ENCODE results near the gene BCAS3.

The BCAS3 gene

DNA sequence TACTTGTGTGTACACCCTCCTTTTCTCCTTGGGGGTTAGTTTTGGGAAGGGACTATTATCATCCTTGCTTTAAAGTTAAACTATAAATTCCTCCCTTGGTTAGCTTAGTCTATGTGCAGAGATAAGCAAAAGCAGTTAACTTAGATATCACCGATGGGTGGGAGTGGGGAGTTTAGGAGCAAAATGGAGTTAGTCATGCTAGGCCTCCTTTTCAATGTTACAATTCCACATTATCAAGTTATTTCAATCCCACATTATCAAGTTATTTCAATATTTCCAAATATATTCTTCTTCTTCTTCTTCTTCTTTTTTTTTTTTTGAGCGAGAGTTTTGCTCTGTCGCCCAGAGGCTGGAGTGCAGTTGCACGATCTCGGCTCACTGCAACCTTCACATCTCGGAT, 1.7 kb upstream of the BCAS3 start:
- no peak for DNase-seq (ENCODE audit: low spot score)

DNA sequence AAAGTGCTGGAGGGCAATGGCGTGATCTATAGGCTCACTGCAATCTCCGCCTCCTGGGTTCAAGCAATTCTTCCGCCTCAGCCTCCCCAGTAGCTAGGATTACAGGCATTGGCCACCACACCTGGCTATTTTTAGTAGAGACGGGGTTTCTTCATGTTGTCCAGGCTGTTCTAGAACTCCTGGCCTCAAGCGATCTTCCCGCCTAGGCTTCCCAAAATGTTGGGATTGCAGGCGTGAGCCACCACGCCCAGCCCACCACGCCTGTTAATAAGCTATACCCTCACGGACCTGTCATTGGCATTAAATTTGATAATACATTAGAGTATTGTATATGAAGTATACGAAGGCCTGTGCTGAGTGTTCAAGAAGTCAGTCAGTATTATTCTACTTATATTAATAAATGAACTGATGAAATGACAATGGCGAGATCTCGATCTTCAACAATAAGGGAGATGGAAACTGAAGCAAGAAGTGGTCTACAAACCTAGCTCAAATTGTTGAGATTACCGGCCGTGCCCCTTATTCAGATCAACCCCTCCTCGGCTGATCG, 818 bp upstream of the BCAS3 start:
- DNase-seq (ENCODE audit: low spot score) = no peak

DNA sequence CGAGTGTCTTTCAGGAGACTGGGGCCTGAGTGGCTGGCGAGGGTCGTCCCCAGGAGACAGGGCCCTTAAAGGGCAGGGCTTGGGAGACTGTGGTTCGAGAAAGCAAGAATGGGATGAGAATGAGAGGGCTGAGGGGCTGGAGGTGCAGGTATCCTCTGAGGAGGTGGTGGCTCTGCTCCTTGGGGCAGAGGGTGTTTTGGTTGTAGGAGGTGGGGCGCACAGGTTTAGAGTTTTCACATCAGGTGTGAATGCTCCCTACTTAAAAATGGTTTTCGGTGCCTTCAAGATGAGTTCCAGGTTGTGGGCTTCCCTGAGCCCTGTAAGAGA, 430 bp downstream of the BCAS3 start:
- no peak for DNase-seq (ENCODE audit: low spot score)

DNA sequence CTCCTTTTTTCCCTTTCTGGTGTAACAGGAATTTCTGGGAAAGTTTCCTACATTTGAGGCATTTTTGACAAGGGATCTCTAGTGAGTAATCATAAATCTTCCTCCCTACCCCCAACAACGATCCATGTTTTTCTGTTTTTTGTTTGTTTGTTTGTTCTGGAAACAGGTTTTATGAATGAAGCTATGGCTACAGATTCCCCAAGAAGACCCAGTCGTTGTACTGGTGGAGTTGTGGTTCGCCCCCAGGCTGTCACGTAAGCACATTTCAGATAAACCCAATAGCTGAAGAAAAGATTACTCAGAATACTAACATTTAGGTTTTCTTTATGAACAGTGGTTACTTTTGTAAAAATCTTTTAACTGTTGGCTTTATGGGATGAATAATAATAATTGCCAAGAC, 1.6 kb downstream of the BCAS3 start:
- no peak for DNase-seq (ENCODE audit: low spot score)

DNA sequence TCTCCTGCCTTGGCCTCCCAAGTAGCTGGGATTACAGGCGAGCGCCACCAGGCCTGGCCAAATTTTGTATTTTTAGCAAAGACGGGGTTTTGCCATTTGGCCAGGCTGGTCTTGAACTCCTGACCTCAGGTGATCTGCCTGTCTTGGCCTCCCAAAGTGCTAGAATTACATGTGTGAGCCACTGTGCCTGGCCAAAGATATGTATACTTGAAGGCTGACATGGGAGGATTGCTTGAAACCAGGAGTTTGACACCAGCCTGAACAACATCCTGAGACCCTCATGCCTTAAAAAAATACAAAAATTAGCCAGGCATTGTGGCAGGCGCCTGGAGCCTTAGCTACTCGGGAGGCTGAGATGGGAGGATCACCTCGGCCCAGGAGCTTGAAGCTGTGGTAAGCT, 3.1 kb downstream of the BCAS3 start:
- no peak for DNase-seq (ENCODE audit: low spot score)

DNA sequence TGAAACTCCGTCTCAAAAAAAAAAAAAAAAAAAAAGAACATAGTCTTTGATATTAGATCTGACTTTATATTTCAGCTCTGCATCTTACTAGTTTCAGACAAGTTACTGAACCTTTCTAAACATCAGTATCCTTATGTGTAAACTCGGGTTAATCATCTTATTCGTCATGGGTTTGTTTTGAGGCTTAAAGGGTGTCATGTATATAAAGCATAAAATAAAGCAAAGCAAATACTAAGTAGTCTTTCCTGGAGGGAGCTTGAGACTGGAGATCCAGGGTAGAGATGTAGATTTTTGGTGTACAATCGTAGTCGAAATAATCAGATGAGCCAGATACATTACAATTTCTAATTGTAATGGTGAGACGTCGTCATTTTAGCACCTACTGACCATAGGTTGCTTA, 7.8 kb downstream of the BCAS3 start:
- DNase-seq (ENCODE audit: low spot score) = no peak

DNA sequence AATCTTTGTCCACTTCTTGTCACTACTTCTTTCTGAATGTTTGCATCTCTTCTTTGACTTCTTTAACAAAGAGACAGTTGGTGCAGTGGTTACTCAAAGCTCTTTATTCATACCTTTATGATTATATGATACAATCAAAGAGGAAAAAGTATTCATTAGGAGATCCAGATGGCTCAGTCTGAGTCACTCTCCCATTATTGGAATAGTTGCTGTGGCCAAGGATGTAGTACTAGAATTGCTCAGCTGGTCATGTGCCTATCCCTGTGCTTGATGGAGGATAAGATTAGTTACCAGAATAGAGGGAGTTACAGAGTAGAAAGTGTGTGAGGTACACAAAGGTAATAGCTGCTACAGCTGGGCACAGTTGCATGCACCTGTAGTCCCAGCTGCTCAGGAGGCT, 18.3 kb downstream of the BCAS3 start:
- DNase-seq (ENCODE audit: low spot score) = no peak

DNA sequence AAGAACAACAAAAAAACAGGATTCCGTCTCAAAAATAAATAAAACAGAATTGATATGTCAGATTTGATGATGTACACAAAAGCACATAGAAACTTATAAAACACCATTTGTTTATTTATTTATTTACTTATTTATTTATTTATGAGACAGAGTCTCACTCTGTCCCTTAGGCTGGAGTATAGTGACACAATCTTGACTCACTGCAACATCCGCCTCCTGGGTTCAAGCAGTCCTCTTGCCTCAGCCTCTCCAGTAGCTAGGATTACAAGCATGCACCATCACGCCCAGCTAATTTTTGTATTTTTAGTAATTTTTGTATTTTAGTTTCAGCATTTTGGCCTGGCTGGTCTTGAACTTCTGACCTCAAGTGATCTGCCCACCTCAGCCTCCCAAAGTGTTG, 21.4 kb downstream of the BCAS3 start:
- no peak for DNase-seq (ENCODE audit: low spot score)

DNA sequence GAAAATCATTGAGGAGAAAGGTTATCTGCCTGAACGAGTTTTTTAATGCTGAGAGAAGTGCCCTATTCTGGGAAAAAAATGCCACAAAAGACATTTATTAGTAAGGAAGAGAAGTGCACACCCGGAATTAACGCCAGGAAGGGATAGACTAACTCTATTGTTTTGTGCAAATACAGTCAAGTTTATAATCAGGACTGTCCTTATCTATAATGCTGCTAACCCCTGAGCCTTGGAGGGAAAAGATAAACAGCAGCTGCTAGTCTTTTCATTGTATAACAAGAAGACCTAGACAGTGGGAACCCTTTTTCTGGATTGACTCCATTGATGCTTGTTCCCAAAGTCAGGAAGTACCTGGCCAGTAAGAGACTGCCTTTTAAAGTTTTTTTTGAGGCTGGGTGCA, 26.5 kb downstream of the BCAS3 start:
- no peak for DNase-seq (ENCODE audit: low spot score)

DNA sequence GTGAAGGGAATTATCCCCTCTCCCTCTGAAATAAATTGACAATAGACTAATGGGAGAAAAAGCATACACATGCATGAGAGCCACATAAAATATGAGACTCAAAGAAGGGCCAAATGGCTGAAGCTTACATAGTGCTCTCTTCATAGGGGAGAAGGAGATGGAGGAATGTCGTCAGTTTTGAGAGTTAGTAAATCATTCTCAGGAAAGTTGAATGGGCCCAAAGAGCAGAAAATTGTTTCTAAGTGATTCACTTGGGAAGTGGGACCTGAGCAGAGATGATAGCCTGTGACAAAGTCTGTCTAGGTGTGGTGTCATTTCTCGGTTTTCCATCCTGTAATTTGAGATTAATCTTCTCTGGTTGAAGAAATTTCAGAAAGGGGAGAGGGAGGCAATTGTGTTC, 35.0 kb downstream of the BCAS3 start:
- DNase-seq (ENCODE audit: low spot score) = no peak

DNA sequence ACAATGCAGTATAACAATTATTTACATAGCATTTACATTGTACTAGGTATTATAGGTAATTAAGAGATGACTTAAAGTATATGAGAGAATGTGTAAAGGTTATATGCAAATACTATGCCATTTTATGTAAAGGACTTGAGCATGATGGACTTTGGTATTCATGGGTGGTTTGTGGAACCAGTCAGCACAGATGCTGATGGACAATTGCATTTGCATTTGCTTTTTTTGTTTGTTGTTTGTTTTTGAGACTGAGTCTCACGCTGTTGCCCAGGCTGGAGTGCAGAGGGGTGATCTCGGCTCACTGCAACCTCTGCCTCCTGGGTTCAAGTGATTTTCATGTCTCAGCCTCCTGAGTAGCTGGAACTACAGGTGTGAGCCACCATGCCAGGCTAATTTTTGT, 36.0 kb downstream of the BCAS3 start:
- no peak for DNase-seq (ENCODE audit: low spot score)

DNA sequence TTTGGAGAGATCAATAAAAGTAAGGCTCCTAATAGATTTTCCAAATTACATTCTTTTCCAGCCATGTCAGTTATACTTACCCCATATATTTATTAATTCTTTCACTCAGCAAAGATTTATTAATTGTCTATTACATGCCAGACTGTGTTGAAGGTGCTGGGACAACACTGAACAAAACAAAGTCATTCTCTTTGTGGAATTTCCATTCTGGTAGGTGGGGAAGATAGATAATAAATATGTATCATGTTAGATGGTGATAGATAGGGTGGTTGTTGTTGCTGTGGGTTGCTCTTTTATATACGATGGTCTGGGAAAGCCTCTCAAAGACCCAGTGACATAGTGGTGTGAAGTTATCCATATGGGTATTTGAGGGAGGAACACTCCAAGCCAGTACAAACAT, 39.1 kb downstream of the BCAS3 start:
- no peak for DNase-seq (ENCODE audit: low spot score)

DNA sequence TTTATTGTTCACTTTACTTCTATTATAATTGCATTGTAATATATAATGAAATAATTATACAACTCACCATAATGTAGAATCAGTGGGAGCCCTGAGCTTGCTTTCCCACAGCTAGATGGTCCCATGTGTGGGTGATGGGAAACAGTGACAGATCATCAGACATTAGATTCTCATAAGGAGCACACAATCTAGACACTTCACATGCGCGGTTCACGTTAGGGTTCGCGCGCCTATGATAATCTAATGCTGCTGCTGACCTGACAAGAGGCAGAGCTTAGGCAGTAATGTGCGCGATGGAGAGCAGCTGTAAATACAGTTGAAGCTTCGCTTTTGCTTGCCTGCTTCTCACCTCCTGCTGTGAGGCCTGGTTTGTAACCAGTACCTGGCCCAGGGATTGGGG, 40.2 kb downstream of the BCAS3 start:
- no peak for DNase-seq (ENCODE audit: low spot score)

DNA sequence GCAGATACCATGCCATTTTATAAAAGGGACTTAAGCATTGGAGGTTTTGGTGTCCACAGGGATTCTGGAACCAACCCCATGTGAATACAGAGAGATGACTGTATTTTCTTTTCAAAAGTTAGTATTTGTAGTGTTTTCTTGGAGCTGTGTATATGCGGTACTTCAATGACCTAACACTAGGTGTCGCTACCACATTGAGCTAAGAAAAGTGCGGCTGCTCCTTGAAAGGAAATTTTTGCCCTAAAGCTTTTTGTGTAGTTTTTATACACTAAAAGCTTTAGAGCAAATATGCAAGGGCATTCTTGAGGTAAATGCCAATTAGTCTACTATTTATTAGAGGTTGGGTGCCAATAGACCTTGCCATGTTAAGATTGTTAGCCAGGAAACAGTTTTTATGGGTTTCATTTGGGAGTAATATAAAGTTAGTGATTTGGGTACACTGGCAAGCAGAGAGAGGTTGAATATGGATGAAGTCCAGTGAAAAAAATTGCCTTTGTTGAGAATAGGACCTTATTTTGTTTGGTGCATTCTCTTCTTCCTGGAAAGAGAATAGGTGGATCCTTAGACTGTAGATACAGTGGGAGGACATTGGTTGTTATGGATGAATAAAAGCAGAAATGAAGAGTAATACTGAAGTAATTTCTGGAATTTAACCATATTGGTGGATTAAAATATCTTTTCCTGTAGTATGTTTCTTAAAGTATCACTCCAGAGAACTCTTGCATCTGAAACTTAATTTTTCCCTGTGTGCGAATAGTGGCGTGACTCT, 43.3 kb downstream of the BCAS3 start:
- peak; percentile 54 for DNase-seq (ENCODE audit: low spot score)

DNA sequence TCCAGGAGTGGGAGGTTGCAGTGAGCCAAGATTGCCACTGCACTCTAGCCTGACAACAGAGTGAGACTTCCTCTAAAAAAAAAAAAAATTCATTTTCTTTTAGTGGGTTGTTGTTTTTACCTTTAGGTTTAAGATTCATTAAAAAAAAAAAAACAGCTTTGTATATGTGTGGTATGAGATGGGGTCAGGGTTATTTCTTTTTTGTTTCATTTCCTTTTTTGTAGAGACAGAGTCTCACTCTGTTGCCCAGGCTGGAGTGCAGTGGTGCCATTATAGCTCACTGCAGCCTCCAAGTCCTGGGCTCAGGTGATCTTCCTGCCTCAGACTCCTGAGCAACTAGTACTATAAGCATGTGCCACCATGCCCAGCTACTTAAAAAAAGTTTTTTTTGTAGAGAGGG, 47.0 kb downstream of the BCAS3 start:
- DNase-seq (ENCODE audit: low spot score) = no peak

DNA sequence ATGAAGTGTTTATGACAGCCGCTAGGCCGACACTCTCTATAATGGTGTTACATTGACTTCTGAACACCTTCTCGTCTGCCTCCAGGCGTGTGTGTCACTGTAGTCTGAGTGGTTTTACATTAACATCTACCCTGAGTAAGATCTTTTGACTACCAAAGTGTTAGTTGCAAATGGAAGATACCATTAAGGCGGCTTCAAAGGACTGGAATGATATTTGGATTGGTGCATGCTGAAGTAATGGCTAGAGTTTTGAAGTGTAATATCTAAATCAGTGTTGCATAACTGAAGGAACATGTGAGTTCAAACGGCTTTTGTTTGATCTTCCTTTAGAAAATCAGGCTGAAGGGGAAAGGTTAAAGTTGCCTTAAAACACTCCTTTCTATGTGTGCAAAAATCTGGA, 52.2 kb downstream of the BCAS3 start:
- no peak for DNase-seq (ENCODE audit: low spot score)

DNA sequence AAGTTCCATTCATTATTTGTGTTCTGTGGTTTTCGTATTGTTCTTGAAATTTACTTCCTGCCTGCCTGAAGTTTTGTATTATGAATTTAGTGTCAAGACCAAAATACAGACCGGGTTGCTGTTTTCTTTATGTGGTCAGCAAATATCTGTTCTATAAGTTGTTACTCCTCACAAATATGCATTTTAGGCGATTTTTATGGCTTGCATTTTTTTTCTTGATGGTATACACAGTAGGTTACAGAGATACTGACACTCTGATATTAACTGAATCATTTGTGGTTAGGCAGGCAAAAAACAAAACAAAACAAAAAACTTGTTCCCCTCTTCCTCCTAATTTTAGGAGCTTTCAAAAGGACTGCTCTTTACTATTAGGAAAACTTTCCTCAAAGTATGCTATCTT, 52.6 kb downstream of the BCAS3 start:
- no peak for DNase-seq (ENCODE audit: low spot score)

DNA sequence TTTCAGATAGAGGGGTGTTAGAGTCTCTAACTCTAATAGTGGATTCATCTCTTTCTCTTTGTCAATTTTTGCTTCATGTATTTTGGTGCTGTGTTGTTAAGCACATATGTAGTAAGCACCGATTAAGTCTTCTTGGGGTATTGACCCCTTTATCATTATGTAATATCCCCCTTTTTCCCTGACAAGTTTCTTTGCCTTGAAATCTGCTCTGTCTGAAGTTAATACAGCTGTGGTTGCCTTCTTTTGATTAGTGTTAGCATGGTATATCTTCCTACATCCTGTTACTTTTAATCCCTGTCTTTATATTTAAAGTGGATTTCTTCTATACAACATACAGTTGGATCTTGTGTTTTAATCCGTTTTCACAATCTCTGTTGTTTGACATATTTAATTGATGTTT, 60.6 kb downstream of the BCAS3 start:
- no peak for DNase-seq (ENCODE audit: low spot score)

DNA sequence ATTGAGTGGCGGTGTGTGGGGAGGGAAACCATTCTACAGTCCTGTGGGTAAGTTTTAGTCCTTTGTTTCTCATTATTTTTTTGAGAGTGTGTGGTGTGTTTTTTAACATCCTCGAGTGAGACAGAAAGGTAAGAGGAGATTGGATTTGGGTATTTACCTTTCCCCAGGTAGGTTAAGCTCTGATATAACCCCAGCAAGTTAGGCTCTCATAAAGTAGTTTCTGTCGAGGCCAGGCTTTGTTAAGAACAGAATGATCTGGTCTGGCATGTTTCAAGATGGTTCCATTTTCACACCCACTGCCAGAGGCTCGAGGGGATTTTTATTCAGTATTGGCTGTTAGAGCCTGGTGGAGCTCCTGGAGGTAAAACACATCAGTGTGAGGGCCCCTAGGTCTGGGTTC, 62.9 kb downstream of the BCAS3 start:
- DNase-seq (ENCODE audit: low spot score) = no peak

DNA sequence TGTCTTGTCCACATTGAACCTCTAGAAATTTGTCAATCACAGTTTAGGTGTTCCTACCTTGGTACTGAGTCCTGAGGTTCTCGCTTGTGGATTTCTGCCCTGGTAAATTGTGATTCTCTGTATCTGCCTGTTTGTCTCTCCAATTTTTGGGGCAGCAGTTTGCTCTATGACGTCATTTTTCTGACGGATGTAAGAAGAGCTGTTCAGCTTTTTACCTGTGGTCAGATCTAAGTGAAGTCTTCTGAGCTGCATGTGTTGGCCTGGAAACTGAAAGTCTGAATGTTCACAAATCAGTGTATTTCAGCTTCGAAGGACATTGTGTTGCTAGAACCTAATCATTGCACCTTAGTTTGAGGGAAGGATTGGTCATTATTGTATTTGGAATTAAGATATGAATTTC, 63.4 kb downstream of the BCAS3 start:
- no peak for DNase-seq (ENCODE audit: low spot score)

DNA sequence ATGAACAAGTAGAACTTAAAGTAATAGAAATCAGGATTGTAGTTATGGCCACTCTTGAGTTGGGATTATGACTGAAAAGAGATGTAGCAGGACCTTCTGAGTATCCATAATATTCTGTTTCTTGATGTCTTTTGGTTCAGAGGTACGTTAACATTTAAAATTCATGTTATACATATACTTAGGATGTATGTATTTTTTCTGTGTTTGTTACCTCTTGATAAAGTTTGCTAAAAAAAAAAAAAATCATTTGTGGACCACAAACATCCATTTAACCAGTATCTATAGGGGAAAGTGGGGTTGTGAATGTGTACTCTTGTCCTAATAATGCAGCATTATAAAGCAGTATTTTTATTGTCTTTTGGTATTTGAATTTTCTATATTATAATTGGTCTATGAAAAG, 65.6 kb downstream of the BCAS3 start:
- no peak for DNase-seq (ENCODE audit: low spot score)

DNA sequence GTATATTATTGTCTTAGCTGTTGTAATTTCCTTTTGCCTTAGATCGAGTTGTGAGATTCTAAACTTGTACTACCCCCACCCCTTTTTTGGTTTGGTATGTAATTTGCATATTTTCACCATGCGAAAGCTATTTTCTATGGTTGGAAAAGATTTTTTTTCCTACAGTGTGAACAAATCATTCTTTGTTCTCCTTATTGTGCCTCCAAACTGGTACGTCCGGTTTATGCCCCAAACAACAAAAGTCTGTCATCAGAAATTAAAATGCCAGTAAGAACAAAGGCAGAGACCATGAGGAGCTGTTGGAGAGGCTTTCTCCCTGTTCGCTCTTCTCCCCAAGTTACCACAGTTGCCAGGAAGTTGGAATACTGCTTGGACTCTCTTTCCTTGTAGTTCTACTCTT, 66.1 kb downstream of the BCAS3 start:
- no peak for DNase-seq (ENCODE audit: low spot score)

DNA sequence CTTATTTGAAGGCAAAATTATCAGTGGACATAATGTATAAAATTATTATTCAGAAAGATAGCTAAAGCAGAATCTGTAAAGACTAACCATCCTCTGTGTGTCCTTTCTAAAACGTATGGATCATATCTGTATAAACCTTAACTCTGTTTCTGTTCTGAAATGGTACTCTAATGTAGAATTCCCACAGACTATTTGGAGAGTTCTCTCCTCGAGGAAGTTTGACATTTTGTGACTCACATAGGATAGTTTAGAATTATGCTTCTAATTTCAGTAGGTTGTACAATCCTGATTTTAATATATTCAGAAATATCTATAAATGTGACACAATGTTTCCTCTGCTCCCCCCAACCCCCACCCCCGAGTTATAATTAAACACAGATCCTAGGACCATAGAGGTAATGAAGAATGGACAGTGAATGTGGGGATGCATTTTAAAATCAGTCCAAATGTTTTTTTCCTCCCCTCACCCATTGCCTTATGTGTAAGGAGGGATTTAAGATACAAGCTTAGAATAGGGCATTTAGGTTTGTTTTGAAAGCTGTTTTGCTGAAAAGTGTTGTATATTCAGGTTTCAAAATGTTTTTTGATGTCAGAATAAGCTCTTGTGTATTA, 66.8 kb downstream of the BCAS3 start:
- no peak for DNase-seq (ENCODE audit: low spot score)

DNA sequence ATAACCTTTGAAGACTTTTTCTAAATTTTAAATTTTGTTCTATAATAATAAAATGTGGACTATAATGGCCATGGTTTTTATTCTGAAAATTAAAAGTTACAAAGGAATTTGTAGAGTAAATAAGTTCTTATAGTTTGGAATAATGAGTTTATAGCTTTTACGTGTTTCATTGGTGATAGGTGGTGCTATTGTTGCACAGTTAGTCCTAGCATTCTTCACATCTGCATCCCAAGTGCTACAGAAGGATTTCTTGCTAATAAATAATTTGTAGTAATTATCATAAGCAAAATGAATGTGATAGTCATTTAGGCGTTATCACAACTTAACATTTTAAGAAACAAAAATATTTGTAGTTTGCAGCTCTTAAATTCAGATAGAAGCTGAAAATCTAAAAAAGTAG, 67.9 kb downstream of the BCAS3 start:
- DNase-seq (ENCODE audit: low spot score) = no peak

Measured in CD4-positive, alpha-beta T cell treated with Interleukin-15 for 4 hours (primary cell).